HG03064 (cell line): Measurements from ENCODE around the gene SBNO2.
"Not testable (repeated sequence)": the region's sequence is repeated elsewhere in the genome, so short reads cannot be mapped to it uniquely, and the experiment has no call there.

ENCODE experiments used
- ATAC-seq: cut with Tn5 transposase; IDR thresholded peaks from one replicate; pipeline ENCODE4 v1.9.1; 2021; ENCODE audit warnings: low read depth; ENCODE audit not compliant: unreplicated experiment

The SBNO2 gene

DNA sequence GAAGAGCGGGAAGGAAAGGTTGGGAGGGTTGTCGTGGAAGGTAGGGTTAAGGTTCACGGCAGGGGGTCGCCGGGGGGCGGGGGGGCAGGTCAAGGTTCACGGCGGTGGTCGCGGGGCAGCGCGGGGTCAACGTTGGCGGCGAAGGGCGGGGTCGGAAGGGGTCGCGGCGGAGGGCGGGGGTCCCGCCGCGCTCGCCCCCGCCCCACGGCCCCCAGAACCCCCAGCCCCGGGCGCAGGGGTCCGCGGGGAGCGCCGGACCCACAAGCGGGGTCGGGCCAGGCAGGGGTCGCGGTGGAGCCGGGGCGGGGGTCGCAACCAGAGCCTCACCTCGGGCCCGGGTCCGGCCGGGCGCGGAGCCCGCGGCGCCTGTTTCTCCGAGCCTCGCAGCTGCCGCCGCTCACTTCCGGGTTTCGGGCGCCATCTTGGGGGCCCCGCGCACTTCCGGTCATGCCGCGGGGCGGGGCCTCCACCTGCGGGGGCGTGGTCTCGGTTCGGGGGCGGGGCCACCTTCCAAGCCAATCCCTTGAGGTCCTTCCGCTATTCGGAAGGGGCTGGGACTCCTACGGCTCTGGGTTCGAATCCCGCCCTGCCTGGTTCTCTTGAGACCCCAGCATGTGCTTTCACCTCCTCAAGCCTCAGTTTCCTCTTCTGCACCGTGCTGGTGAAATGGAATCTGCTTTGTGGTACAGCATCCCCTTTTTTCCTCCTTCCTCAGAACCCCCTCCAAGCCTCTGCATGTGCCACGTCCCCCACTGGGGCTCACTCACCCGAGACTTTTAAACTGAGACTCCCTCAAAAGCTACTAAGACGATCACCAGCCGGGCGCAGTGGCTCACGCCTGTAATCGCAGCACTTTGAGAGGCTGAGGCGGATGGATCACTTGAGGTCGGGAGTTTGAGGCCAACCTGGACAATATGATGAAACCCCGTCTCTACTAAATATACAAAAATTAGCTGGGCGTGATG is at the start of gene SBNO2:
Gene SBNO2, minus strand, starts transcription at position 424 of the 965 bp plus-strand sequence. CDS start 19,992 bp downstream, outside the sequence.
- ATAC-seq = no peak

DNA sequence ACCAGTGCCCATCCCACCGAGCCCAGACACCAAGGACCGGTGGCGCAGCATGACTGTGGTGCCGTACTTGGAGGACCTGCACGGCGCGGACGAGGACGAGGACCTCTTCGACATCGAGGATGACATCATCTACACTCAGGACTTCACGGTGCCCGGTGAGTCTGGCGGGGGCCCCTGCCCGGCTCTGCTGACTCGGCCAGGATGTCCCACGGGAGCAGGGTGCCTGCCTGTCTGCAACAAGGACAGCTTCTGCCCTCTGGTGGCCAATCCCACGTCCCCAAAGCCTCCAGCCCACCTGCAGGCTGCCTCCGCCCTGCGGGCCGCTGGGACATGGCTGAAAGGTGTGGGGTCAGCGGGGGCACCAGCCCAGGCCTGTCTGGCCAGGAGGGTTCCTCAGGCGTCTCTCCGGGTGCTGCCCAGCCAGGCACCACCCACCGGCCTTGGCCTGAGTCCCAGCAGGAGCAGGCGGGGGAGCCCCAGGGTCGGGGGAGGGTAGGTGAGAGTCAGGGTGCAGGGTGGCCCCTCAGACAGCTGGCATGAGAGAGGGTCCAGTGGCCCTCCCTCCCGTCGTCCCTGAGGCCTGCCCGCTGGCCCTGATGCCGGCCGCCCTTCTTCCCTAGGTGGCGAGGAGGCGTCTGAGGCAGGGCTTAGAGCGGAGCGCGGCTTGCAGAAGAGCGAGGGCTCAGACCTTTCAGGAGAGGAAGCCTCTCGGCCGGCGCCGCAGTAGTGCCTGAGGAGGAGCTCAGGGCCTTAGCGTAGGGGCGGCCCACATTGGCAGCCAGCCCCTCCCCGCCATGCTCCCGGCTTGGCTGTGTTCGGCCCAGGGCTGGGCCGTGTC is 49.2 kb upstream of the SBNO2 start:
- ATAC-seq = no peak

- ATAC-seq = no peak
Observed at GRCh38 chr19:1222394-1222793, 48.3 kb upstream of the SBNO2 start.

DNA sequence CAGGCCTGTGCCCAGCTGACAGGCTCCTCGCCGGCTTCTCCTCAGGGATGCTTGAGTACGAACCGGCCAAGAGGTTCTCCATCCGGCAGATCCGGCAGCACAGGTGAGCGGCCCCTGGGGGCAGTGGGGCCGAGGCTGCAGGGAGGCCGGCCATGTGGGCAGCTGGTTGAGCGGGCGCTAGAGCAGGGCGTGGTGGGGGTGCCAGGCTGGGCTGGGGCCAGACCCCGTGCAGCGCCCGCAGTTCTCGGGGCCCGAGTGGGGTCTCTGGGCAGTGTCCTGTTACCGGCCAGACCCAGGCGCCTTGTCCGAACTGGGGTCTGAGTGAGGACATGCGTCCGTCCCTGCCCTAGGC is 47.8 kb upstream of the SBNO2 start:
- no peak for ATAC-seq

GRCh38 chr19:1220976-1221903 is 47.2 kb upstream of the SBNO2 start:
- ATAC-seq = no peak

DNA sequence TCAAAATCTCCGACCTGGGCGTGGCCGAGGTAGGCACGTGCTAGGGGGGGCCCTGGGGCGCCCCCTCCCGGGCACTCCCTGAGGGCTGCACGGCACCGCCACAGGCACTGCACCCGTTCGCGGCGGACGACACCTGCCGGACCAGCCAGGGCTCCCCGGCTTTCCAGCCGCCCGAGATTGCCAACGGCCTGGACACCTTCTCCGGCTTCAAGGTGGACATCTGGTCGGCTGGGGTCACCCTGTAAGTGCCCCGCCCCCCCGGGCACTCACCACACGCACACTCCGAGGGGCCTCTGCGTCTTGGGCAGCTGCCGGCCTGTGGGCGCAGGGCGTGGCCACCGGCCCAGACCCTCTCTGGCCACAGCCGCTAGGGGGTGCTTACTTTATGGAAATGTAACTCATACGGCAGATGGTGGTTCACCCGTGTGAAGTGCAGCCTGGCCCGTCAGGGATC is 46.4 kb upstream of the SBNO2 start:
- ATAC-seq = no peak

- no peak for ATAC-seq
Observed at GRCh38 chr19:1219786-1220476, 45.9 kb upstream of the SBNO2 start.

DNA sequence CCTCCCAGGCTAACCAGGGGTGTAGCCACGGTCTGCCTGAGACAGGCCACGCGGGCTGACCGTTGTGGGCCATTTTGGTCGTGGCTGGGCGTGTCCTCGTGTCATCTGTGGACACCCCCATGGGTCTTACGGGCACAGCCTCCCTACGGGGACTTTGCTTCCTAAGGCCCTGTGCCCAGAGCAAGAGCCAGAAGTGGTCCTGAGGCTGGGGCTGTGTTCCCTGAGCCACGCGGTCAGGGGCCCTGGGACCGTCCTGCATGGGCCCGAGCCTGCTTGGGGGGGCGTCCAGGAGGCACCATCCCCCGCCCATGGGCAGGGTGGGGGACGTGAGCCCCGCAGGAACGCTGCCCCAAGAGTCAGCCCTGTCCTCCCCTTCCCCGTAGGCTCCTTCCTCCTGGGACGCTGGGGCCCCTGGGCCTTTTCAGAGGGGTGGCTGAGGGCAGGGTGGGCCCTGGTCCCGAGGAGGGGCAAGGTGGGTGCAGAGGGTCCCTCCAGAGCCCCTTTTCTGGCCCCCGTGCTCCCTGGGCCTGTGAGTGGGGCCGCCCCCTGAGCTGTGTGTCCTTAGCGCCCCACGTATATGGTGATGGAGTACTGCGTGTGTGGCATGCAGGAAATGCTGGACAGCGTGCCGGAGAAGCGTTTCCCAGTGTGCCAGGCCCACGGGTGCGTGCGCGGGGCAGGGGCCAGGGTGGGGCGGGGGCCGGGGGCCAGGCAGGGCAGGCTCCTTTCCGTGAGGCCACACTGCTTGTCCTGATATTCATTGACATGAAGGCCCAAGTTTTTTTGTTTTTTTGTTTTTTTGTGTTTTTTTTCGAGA is 44.9 kb upstream of the SBNO2 start:
- no peak for ATAC-seq

GRCh38 chr19:1217366-1217765 is 43.3 kb upstream of the SBNO2 start:
- no peak for ATAC-seq

- no peak for ATAC-seq
Observed at GRCh38 chr19:1216756-1217155, 42.7 kb upstream of the SBNO2 start.

- no peak for ATAC-seq
Observed at GRCh38 chr19:1214862-1215731, 41.0 kb upstream of the SBNO2 start.

DNA sequence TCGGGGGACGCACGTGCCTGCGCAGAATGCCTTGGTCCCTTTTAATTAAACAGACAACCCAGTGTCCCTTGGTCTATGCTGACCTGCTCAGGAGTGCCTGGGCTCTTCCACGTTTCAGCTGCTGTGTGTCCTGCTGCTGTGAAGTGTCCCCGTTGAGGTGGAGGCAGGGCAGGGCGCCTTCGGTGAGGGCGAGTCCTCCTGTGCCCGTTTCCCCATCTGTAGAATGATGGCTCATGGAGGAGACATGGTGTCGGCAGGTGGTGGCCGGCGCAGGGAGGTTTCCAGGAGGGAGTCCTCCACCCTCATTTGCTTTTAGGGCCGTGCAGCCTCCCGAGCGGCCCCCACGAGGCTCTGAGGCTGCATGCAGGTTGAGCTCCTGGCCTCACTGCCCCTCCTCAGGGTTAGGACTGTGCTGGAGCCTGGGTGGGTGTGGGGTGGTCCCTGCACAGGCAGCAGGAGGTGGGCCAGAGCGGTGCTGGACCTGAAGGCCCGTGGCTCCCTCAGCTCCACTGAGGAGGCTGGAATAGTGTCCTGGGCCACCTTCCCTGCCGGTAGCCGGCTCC is 40.3 kb upstream of the SBNO2 start:
- no peak for ATAC-seq

DNA sequence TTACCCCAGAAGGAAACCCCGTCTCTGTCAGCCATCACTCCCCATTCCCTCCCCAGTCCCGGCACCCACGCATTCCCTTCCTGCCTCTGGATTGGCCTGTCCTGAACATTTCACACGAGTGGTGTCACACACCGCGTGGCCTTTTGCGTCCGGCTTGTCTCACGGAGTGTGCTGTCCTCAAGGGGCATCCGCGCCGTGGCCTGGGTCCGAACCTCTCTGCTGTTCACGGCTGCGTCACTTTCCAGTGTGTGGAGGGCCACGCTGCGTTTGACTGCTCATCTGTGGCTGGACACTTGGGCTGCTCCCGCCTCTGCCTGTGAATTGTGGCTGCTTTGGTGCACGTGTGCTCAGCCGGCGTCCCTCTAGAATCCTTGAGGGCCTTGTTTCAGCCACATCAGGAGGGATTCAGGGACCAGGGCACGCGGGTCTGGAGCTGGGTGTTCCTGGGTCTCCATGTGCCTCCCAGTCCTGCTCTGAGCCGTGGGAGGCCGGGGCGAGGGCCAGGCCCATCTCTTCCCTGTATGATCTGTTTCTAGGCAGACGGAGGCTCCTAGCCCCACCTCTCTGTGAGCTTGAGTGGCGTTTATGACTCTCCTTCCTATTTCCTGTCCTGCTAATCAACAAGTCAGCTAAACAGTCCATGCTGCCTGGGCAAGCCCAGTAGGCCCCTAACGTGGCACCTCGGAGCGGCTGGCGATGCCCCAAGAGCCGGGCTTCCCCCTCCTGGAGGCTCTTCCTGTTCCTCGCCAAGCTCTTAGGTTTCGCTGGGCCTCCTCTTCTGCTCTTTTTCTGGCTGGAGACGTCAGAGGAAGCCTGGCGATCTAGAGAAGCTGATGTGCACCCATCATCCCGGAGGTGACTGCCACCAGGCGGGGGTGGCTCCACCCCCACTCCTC is 39.6 kb upstream of the SBNO2 start:
- no peak for ATAC-seq

DNA sequence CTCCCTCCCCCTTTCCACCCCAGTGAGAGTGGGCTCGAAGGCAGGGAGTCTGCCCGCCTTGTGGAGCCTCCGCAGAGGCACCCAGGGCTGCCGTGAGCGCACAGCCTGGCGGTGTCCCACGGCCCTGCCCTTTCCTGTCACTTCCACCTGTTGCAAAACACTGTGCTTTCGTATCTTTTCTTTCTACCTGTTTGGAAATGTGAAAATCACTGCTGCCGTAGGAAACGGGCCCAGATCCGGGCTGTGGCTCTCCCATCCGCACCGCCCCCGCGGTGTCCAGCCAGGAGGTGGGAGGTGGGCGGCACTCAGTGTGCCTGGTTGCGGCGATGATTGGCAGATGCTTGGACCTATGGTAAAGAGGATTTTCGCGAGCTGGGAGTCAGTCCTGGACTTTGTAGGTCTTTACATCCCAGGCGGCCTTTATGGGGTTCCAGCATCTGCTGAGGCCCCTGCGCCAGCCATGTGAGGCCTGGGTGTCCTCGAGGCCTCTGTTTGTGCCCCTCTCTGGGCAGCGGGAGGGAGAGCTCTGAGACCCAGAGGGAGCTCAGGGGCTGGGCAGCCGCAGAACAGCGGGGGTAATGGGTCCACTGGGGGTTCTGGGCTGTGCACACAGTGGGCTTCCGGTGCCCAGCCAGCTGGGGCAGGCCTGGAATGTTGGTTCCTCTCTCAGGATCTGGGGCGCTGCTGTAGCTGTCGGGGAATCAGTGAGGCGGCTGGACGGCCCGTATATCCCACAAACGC is 37.6 kb upstream of the SBNO2 start:
- ATAC-seq = no peak

GRCh38 chr19:1210227-1210538 is 36.1 kb upstream of the SBNO2 start:
- no peak for ATAC-seq

DNA sequence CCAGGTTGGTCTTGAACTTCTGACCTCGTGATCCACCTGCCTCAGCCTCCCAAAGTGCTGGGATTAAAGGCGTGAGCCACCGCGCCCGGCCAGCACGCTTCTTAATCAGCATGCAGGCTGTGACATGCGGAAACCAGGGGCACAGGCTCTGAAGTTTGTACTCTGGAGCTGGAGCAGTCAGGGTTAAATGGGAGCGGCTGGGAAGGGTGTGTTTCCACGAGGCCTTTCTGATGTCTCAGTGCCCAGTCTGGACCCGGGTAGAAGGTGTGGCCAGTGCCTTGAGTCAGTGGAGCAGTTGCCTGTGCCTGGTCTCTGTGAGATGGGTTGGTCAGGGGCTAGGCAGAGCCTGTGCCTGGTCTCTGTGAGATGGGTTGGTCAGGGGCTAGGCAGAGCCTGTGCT is 34.8 kb upstream of the SBNO2 start:
- not testable (repeated sequence) for ATAC-seq
